NCI-H526 (cell line): ENCODE data around the gene KCNH2.
"Not testable (repeated sequence)": the region's sequence is repeated elsewhere in the genome, so short reads cannot be mapped to it uniquely, and the experiment has no call there.

Experiments
- DNase-seq, 2 experiments: peaks; one replicate each; lab custom pipeline; 2025; lab: John Stamatoyannopoulos, UW

KCNH2 gene

GRCh38 chr7:151012031-151012692 lies 34.0 kb upstream of the KCNH2 start:
- DNase-seq, result no peak

- not testable (repeated sequence) for DNase-seq
Observed at GRCh38 chr7:151011616-151012015, 33.5 kb upstream of the KCNH2 start.

- no peak for DNase-seq
Observed at GRCh38 chr7:151011097-151011409, 32.9 kb upstream of the KCNH2 start.

- DNase-seq, result peak in 1 of 2 experiments; percentile 30
Observed at GRCh38 chr7:151010307-151011096, 32.4 kb upstream of the KCNH2 start.

GRCh38 chr7:151010037-151010306 lies 31.9 kb upstream of the KCNH2 start:
- no peak for DNase-seq

- no peak for DNase-seq
Observed at GRCh38 chr7:151009327-151010036, 31.4 kb upstream of the KCNH2 start.

GRCh38 chr7:151008511-151009323 lies 30.6 kb upstream of the KCNH2 start:
- DNase-seq, result no peak

GRCh38 chr7:151008143-151008510 lies 30.0 kb upstream of the KCNH2 start:
- DNase-seq, result no peak

GRCh38 chr7:151007469-151007898 lies 29.4 kb upstream of the KCNH2 start:
- no peak for DNase-seq

GRCh38 chr7:151006590-151007300 lies 28.6 kb upstream of the KCNH2 start:
- DNase-seq, result no peak

GRCh38 chr7:151005566-151005965 lies 27.4 kb upstream of the KCNH2 start:
- DNase-seq, result no peak

GRCh38 chr7:151003572-151003971 lies 25.5 kb upstream of the KCNH2 start:
- no peak for DNase-seq

GRCh38 chr7:151001546-151001945 lies 23.4 kb upstream of the KCNH2 start:
- no peak for DNase-seq

- DNase-seq, result no peak
Observed at GRCh38 chr7:151000897-151001495, 22.9 kb upstream of the KCNH2 start.

GRCh38 chr7:150999497-151000230 lies 21.5 kb upstream of the KCNH2 start:
- no peak for DNase-seq

- no peak for DNase-seq
Observed at GRCh38 chr7:150999001-150999400, 20.9 kb upstream of the KCNH2 start.

- DNase-seq, result no peak
Observed at GRCh38 chr7:150998341-150998740, 20.2 kb upstream of the KCNH2 start.

- no peak for DNase-seq
Observed at GRCh38 chr7:150997817-150998216, 19.7 kb upstream of the KCNH2 start.

- no peak for DNase-seq
Observed at GRCh38 chr7:150997075-150997511, 19.0 kb upstream of the KCNH2 start.

GRCh38 chr7:150996376-150997074 lies 18.4 kb upstream of the KCNH2 start:
- DNase-seq, result no peak
